Endothelial cell (in vitro differentiated cells): ENCODE results near the gene RILPL1. TPM values are rescaled to one million over a fixed set of nuclear protein-coding genes. Genes with fewer than 3 reads are reported as not detected.

Source experiments
- DNase-seq: peaks from one replicate; pipeline ENCODE4 v3.0.0; 2021; ENCODE audit warnings: low spot score
- H3K27ac Mint-ChIP-seq: one replicate; pipeline ENCODE4 v1.8.0; 2021; ENCODE audit warnings: mixed read lengths, inconsistent platforms; ENCODE audit not compliant: unreplicated experiment
- H3K27me3 Mint-ChIP-seq: one replicate; pipeline ENCODE4 v1.8.0; 2021; ENCODE audit warnings: mild to moderate bottlenecking, moderate library complexity, mixed read lengths, inconsistent platforms; ENCODE audit not compliant: unreplicated experiment
- H3K36me3 Mint-ChIP-seq: one replicate; pipeline ENCODE4 v1.8.0; 2021; ENCODE audit warnings: mild to moderate bottlenecking, low read depth, mixed read lengths, inconsistent platforms; ENCODE audit not compliant: unreplicated experiment
- H3K4me1 Mint-ChIP-seq: one replicate; pipeline ENCODE4 v1.8.0; 2021; ENCODE audit warnings: mild to moderate bottlenecking, mixed read lengths, inconsistent platforms; ENCODE audit not compliant: unreplicated experiment
- H3K4me3 Mint-ChIP-seq: one replicate; pipeline ENCODE4 v1.8.0; 2021; ENCODE audit warnings: mild to moderate bottlenecking, mixed read lengths, inconsistent platforms; ENCODE audit not compliant: unreplicated experiment
- H3K9me3 Mint-ChIP-seq: one replicate; pipeline ENCODE4 v1.8.0; 2021; ENCODE audit warnings: mixed read lengths, inconsistent platforms; ENCODE audit not compliant: unreplicated experiment
- CTCF ChIP-seq: fragments of 200-600 bp; sonication (generic); IDR thresholded peaks from one replicate; pipeline ENCODE4 v1.5.0; 2021; ENCODE audit warnings: antibody characterized with exemption; ENCODE audit not compliant: unreplicated experiment
- total RNA-seq: library from RNA; stranded (reverse); fragmentation: NEBNext Ultra II Directional; extraction: Animal tissue kit (Norgen Biotek cat#: 25700); gene quantifications from one replicate; pipeline ENCODE4 v1.2.1, GENCODE V29; 2021; ENCODE audit not compliant: unreplicated experiment

The RILPL1 gene
- total RNA-seq, 1 donor from 2014 or later = 19.8 TPM

- DNase-seq = no peak
- no peaks in the 10 kb centered on the region for H3K9me3 Mint-ChIP-seq
- peaks cover 27% of the 10 kb centered on the region for H3K36me3 Mint-ChIP-seq
- H3K27me3 Mint-ChIP-seq = peaks cover 9% of the 10 kb centered on the region
- H3K4me3 Mint-ChIP-seq = no peak overlapping the region
- H3K4me1 Mint-ChIP-seq = peaks cover 12% of the 10 kb centered on the region
- TF ChIP-seq CTCF = no peak
- no peak overlapping the region for H3K27ac Mint-ChIP-seq
Observed at GRCh38 chr12:123512838-123513665, 20.5 kb downstream of the RILPL1 start.

- H3K27me3 Mint-ChIP-seq = peaks cover 8% of the 10 kb centered on the region
- TF ChIP-seq CTCF = no peak
- peak overlapping the region; percentile 35 for H3K4me3 Mint-ChIP-seq
- H3K4me1 Mint-ChIP-seq = peaks cover 4% of the 10 kb centered on the region
- DNase-seq = no peak
- no peaks in the 10 kb centered on the region for H3K9me3 Mint-ChIP-seq
- no peak overlapping the region for H3K27ac Mint-ChIP-seq
- H3K36me3 Mint-ChIP-seq = peaks cover 26% of the 10 kb centered on the region
Observed at GRCh38 chr12:123506843-123507236, 26.7 kb downstream of the RILPL1 start.

GRCh38 chr12:123506059-123506842, 27.3 kb downstream of the RILPL1 start:
- Mint-ChIP-seq H3K27me3 (peaks cover 8% of the 10 kb centered on the region), H3K27ac (no peak overlapping the region), H3K9me3 (no peaks in the 10 kb centered on the region), H3K4me1 (peaks cover 4% of the 10 kb centered on the region), H3K4me3 (peak overlapping the region; percentile 35), H3K36me3 (peaks cover 26% of the 10 kb centered on the region)
- no peak for DNase-seq
- TF ChIP-seq CTCF = no peak

GRCh38 chr12:123502163-123502704, 31.3 kb downstream of the RILPL1 start:
- H3K27me3 Mint-ChIP-seq = peaks cover 4% of the 10 kb centered on the region
- no peaks in the 10 kb centered on the region for H3K4me1 Mint-ChIP-seq
- DNase-seq = no peak
- no peak overlapping the region for H3K27ac Mint-ChIP-seq
- H3K4me3 Mint-ChIP-seq = no peak overlapping the region
- TF ChIP-seq CTCF = no peak
- H3K9me3 Mint-ChIP-seq = no peaks in the 10 kb centered on the region
- H3K36me3 Mint-ChIP-seq = peaks cover 33% of the 10 kb centered on the region
